ENCODE results near the gene N4BP3.
"Not testable (repeated sequence)": the region's sequence is repeated elsewhere in the genome, so short reads cannot be mapped to it uniquely, and the experiment has no call there.

N4BP3 gene

DNA sequence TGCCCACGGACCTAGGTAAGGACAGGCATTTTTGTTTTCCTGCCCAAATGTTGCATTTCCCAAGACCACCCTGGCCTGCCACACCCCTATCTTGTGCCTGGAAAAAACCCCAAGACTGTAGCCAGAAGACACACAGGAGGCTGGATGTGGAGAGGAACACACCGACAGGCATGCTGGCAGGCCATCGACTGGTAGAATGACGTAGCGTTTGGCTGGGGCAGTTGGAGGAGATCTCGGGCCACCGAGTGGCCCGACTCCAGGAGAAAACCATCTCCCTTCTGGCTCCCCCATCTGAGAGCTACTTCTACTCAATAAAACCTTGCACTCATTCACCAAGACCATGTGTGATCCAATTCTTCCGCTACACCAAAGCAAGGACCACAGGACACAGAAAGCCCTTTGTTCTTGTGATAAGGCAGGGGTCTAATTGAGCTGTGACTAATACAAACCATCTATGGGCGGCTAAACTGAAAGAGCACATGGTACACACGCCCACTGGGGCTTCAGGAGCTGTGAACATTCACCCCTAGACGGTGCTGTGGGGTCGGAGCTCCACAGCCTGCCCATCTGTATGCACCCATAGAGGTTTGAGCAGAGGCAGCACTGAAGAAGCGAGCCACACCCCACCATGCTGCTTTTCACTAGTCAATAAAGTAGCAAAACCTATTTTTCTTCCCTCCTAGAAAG lies 38.9 kb upstream of the N4BP3 start:
- H3K4me3 ChIP-seq (ENCODE audit: low read depth, low read length): no peak overlapping the region
- in situ Hi-C loops (cut with HindIII; ENCODE audit: low sequenced_read_pairs): no loop called here
- TF ChIP-seq CTCF (IDR thresholded peaks at IDR 0.05; ENCODE audit: low read depth, low read length): peak; percentile 8
- DNase-seq (ENCODE audit: low read depth, low spot score): peak; percentile 16

- H3K4me3 ChIP-seq (ENCODE audit: low read depth, low read length); in situ Hi-C loops (cut with HindIII; ENCODE audit: low sequenced_read_pairs); DNase-seq (ENCODE audit: low read depth, low spot score): not testable (repeated sequence)
Observed at GRCh38 chr5:178076965-178077364, 36.4 kb upstream of the N4BP3 start.

GRCh38 chr5:178077751-178078150 lies 35.6 kb upstream of the N4BP3 start:
- TF ChIP-seq CTCF (IDR thresholded peaks at IDR 0.05; ENCODE audit: low read depth, low read length): no peak
- DNase-seq (ENCODE audit: low read depth, low spot score): no peak
- H3K4me3 ChIP-seq (ENCODE audit: low read depth, low read length): no peak overlapping the region
- in situ Hi-C loops (cut with HindIII; ENCODE audit: low sequenced_read_pairs): no loop called here

DNA sequence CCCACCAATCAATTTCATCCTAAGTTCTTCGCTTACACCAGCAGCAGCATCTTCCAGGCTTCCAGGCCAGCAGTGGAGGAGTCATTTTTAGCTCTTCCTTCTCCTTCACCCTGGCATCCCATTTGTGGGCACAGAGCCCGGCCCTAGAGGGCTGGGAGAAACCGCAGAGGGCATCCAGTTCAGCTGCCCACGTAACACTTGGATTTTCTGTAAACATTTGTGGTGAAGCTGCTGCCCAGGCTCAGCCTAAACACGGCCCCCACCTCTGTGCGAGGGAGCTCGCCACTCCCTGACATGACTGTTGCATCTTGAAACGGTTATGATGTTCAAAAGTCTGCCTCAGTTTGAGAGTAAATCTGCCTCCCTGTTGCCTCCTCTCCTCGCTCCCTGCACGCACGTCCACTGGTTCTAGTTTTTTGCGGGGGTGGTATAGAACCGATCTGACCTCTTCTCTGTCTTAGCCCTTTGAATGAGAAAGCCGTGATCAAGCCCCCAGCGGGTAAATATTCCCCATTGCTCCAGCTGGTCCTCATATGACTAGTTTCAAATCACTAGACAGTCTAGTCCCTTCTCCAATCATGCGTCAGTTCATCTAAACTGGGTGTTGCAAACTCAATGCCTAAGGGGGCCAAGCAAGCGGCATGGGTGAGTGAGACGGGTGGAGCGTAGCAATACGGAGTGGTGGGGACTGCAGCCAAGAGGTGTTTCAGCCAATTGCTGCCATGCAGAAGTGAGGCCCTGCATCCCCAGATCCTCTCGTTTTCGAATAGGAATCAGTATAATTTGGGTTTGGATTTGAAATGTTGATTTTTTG lies 34.9 kb upstream of the N4BP3 start:
- in situ Hi-C loops (cut with HindIII; ENCODE audit: low sequenced_read_pairs): no loop called here
- no peak overlapping the region for H3K4me3 ChIP-seq (ENCODE audit: low read depth, low read length)
- no peak for TF ChIP-seq CTCF (IDR thresholded peaks at IDR 0.05; ENCODE audit: low read depth, low read length)
- DNase-seq (ENCODE audit: low read depth, low spot score): peak; percentile 21

DNA sequence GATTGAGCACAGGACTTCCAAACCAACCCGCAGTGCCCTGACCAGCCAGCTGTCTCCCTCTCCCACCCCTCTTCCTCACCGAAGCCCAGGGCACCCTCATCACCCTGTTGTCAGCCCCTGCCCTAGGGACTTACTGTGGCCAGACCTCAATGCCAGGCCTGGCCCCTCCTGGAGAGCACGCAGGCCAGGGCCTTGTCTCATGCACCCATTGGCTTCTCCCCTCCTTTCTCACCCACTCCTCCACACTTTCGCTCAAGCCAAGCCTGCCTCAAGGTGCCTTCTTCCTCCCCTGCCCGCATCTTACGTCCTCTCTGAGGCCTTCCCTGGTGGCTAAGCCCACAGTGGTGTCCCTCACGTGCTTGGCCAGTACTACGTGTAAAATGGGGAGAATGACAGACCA lies 33.3 kb upstream of the N4BP3 start:
- no peak for TF ChIP-seq CTCF (IDR thresholded peaks at IDR 0.05; ENCODE audit: low read depth, low read length)
- in situ Hi-C loops (cut with HindIII; ENCODE audit: low sequenced_read_pairs): no loop called here
- H3K4me3 ChIP-seq (ENCODE audit: low read depth, low read length): no peak overlapping the region
- DNase-seq (ENCODE audit: low read depth, low spot score): no peak

DNA sequence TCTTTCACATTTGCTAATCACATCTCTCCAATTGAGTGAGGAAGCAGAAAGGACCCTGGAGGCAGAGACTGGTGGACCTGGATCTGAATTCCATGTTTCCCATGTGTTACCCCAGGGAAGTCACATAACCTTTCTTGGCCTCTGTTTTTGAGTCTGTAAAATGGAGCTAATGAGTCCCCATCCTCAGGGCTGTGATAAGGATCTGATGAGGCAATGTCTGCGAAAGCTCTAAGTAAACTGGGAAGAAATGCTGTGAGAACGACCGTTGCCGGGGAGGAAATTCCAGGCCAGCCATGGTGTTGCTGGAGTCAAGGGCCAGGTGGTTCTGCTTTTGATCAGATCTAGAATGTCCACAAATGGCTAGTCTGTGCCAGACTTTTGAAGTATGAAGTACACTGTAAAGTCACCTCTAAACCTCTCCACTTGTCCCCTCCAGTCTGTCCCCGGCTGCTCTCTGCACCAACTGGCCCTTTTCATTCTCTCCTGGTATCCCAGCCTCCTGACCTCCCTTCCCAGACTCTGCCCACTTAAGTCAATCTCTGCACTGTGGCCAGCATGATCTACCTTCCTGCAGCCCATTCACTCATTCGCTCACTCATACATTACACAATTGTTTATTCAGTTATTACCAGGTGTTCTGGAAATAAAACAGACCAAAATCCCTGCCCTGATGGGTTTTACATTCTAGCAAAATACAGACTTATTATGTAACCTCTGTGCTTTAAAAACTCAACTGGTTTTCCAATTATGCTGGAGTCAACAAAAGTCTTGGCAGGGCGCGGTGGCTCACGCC lies 32.5 kb upstream of the N4BP3 start:
- H3K4me3 ChIP-seq (ENCODE audit: low read depth, low read length): no peak overlapping the region
- no peak for TF ChIP-seq CTCF (IDR thresholded peaks at IDR 0.05; ENCODE audit: low read depth, low read length)
- in situ Hi-C loops (cut with HindIII; ENCODE audit: low sequenced_read_pairs): no loop called here

More for the DNA sequence above, 32.5 kb upstream of the N4BP3 start:
- DNase-seq (ENCODE audit: low read depth, low spot score): no peak

Data from astrocyte of the spinal cord (primary cell).